Neuronal stem cell (in vitro differentiated cells): ENCODE data around the gene PIP5KL1.
A peak's percentile ranks its signal among the peaks of the same experiment; 100 is the strongest.

Experiments used
- DNase-seq: peaks from one replicate; pipeline ENCODE4 v3.0.0-alpha.2; 2013; ENCODE audit warnings: low spot score
- H2AFZ ChIP-seq: one replicate; pipeline ENCODE4 v1.6.1; 2013; ENCODE audit warnings: mild to moderate bottlenecking, low read length, inconsistent platforms
- H2AK5ac ChIP-seq: 2 replicates; pipeline ENCODE4 v1.6.1; 2013; ENCODE audit warnings: low read depth, mild to moderate bottlenecking, inconsistent platforms, low read length, moderate library complexity, mixed read lengths
- H2BK120ac ChIP-seq: 2 replicates; pipeline ENCODE4 v1.6.1; 2013; ENCODE audit warnings: low read depth, mild to moderate bottlenecking, inconsistent platforms, low read length, moderate library complexity, mixed read lengths
- H2BK12ac ChIP-seq: one replicate; pipeline ENCODE4 v1.6.1; 2013; ENCODE audit warnings: low read length, inconsistent platforms
- H2BK15ac ChIP-seq: 2 replicates; pipeline ENCODE4 v1.6.1; 2013; ENCODE audit warnings: mild to moderate bottlenecking, low read length, inconsistent platforms, mixed read lengths
- H2BK5ac ChIP-seq: one replicate; pipeline ENCODE4 v1.6.1; 2013; ENCODE audit warnings: inconsistent platforms, mild to moderate bottlenecking, low read length, moderate library complexity
- H3K14ac ChIP-seq: one replicate; pipeline ENCODE4 v1.6.1; 2013; ENCODE audit warnings: low read length, inconsistent platforms
- H3K18ac ChIP-seq: 2 replicates; pipeline ENCODE4 v1.6.1; 2013; ENCODE audit warnings: low read length, inconsistent platforms
- H3K23ac ChIP-seq: 2 replicates; pipeline ENCODE4 v1.6.1; 2013; ENCODE audit warnings: low read depth, mild to moderate bottlenecking, mixed read lengths, low read length, inconsistent platforms; ENCODE audit not compliant: poor library complexity
- H3K27ac ChIP-seq: replicated peaks from 3 replicates; pipeline ENCODE4 v1.5.1; 2013; ENCODE audit warnings: low read length, inconsistent platforms
- H3K27me3 ChIP-seq, 3 experiments: 2 replicates each; pipeline ENCODE4 v1.6.1; 2013; ENCODE audit warnings: low read length in 3 of 3, mild to moderate bottlenecking in 2 of 3, inconsistent platforms in 1 of 3, low read depth in 1 of 3, mixed read lengths in 1 of 3, moderate library complexity in 1 of 3; ENCODE audit not compliant: control insufficient read depth in 3 of 3, insufficient read depth in 3 of 3
- H3K36me3 ChIP-seq, 2 donors: replicated peaks in 1 of 2; 2 replicates each; pipeline ENCODE4 v1.6.1; 2013; ENCODE audit warnings: low read length in 2 of 2; ENCODE audit not compliant: control insufficient read depth in 2 of 2, insufficient read depth in 2 of 2
- H3K4ac ChIP-seq: 2 replicates; pipeline ENCODE4 v1.6.1; 2013; ENCODE audit warnings: inconsistent platforms, mild to moderate bottlenecking, low read length, moderate library complexity
- H3K4me1 ChIP-seq, 2 donors: 1 replicate in 1 of 2; 2 replicates in 1 of 2; pipeline ENCODE4 v1.6.1; 2013; ENCODE audit warnings: low read length in 2 of 2, low read depth in 1 of 2; ENCODE audit not compliant: control insufficient read depth in 2 of 2, insufficient read depth in 1 of 2
- H3K4me2 ChIP-seq: one replicate; pipeline ENCODE4 v1.6.1; 2013; ENCODE audit warnings: mild to moderate bottlenecking, low read length, inconsistent platforms; ENCODE audit not compliant: insufficient read depth, poor library complexity, severe bottlenecking
- H3K4me3 ChIP-seq, 2 donors: 2 replicates each; pipeline ENCODE4 v1.5.1; 2013; ENCODE audit warnings: low read length in 2 of 2, mild to moderate bottlenecking in 2 of 2, inconsistent platforms in 1 of 2, moderate library complexity in 1 of 2
- H3K79me1 ChIP-seq: one replicate; pipeline ENCODE4 v1.6.1; 2013; ENCODE audit warnings: low read depth, mild to moderate bottlenecking, inconsistent platforms, low read length, moderate library complexity
- H3K9ac ChIP-seq: one replicate; pipeline ENCODE4 v1.6.1; 2013; ENCODE audit warnings: mild to moderate bottlenecking, low read depth, low read length, inconsistent platforms; ENCODE audit not compliant: poor library complexity
- H3K9me3 ChIP-seq, 2 donors: replicated peaks in 1 of 2; 2 replicates each; pipeline versions ENCODE3 to v1.6.1; 2013; ENCODE audit warnings: low read length in 2 of 2, mild to moderate bottlenecking in 2 of 2, inconsistent platforms in 1 of 2, low read depth in 1 of 2, mixed read lengths in 1 of 2, moderate library complexity in 1 of 2; ENCODE audit not compliant: control insufficient read depth in 2 of 2, insufficient read depth in 1 of 2
- H4K8ac ChIP-seq: one replicate; pipeline ENCODE4 v1.6.1; 2013; ENCODE audit warnings: low read depth, mild to moderate bottlenecking, inconsistent platforms, low read length, moderate library complexity
- H4K91ac ChIP-seq: one replicate; pipeline ENCODE4 v1.6.1; 2013; ENCODE audit warnings: low read length, low read depth, mild to moderate bottlenecking, inconsistent platforms; ENCODE audit not compliant: poor library complexity
- WGBS, 2 donors: extraction: QIAGEN DNeasy Blood & Tissue Kit; methylation state at CpG; one replicate each; pipeline ENCODE4 v1.1.7; 2013; ENCODE audit warnings: missing lambda C conversion rate in 2 of 2, mixed read lengths in 1 of 2; ENCODE audit not compliant: insufficient read length in 2 of 2, insufficient replicate concordance in 1 of 2; ENCODE audit errors: extremely low coverage in 2 of 2; 5-methylcytosine and 5-hydroxymethylcytosine counted together

Gene PIP5KL1

GRCh38 chr9:127975376-127976315 is 45.1 kb upstream of the PIP5KL1 start:
- Histone ChIP-seq H3K9me3 (no peaks in the 10 kb centered on the region), H4K8ac (no peak overlapping the region), H3K4me3 (no peak overlapping the region), H3K14ac (no peak overlapping the region), H3K23ac (no peak overlapping the region), H2BK5ac (no peak overlapping the region), H2BK120ac (no peak overlapping the region), H3K79me1 (peaks cover 24% of the 10 kb centered on the region), H2AFZ (no peak overlapping the region), H3K27me3 (no peaks in the 10 kb centered on the region), H3K4me1 (peaks cover 43 to 51% of the 10 kb centered on the region in 2 donors), H3K27ac (no peak overlapping the region), H2AK5ac (no peak overlapping the region), H4K91ac (no peak overlapping the region), H2BK15ac (no peak overlapping the region), H3K9ac (no peak overlapping the region), H3K4ac (no peak overlapping the region), H3K4me2 (no peak overlapping the region), H3K36me3 (peaks cover 0 to 9% of the 10 kb centered on the region in 2 donors), H3K18ac (no peak overlapping the region), H2BK12ac (no peak overlapping the region)
- WGBS, 2 donors = no CpG with 5 or more reads among the region's 10 CpGs
- no peak for DNase-seq

GRCh38 chr9:127974769-127975261 is 44.2 kb upstream of the PIP5KL1 start:
- H3K9me3 ChIP-seq = no peaks in the 10 kb centered on the region
- peaks cover 25% of the 10 kb centered on the region for H3K79me1 ChIP-seq
- WGBS, 2 donors = no CpG with 5 or more reads among the region's 10 CpGs
- peaks cover 46 to 55% of the 10 kb centered on the region in 2 donors for H3K4me1 ChIP-seq
- no peaks in the 10 kb centered on the region for H3K27me3 ChIP-seq
- H3K4ac ChIP-seq = no peak overlapping the region
- H3K4me3 ChIP-seq = no peak overlapping the region
- H3K4me2 ChIP-seq = no peak overlapping the region
- peaks cover 0 to 9% of the 10 kb centered on the region in 2 donors for H3K36me3 ChIP-seq
- no peak overlapping the region for H2AFZ ChIP-seq
- H2BK12ac ChIP-seq = no peak overlapping the region
- H3K14ac ChIP-seq = no peak overlapping the region
- H3K18ac ChIP-seq = no peak overlapping the region
- no peak overlapping the region for H4K8ac ChIP-seq
- no peak overlapping the region for H4K91ac ChIP-seq
- no peak overlapping the region for H3K27ac ChIP-seq
- peak overlapping the region; percentile 63 for H2AK5ac ChIP-seq
- H2BK15ac ChIP-seq = no peak overlapping the region
- H3K23ac ChIP-seq = no peak overlapping the region
- H3K9ac ChIP-seq = no peak overlapping the region
- no peak overlapping the region for H2BK120ac ChIP-seq
- no peak for DNase-seq
- no peak overlapping the region for H2BK5ac ChIP-seq

GRCh38 chr9:127974001-127974768 is 43.6 kb upstream of the PIP5KL1 start:
- Histone ChIP-seq H3K36me3 (peaks cover 0 to 9% of the 10 kb centered on the region in 2 donors), H3K14ac (no peak overlapping the region), H3K4me3 (no peak overlapping the region), H3K4me2 (no peak overlapping the region), H2AFZ (no peak overlapping the region), H3K23ac (no peak overlapping the region), H2BK15ac (no peak overlapping the region), H2BK5ac (no peak overlapping the region), H4K8ac (no peak overlapping the region), H4K91ac (no peak overlapping the region), H3K4ac (no peak overlapping the region), H3K9ac (peak overlapping the region; percentile 32), H3K4me1 (peaks cover 46 to 55% of the 10 kb centered on the region in 2 donors), H2BK120ac (no peak overlapping the region), H2AK5ac (no peak overlapping the region), H3K27me3 (no peaks in the 10 kb centered on the region), H3K18ac (no peak overlapping the region), H2BK12ac (no peak overlapping the region), H3K79me1 (peaks cover 25% of the 10 kb centered on the region), H3K9me3 (no peaks in the 10 kb centered on the region), H3K27ac (no peak overlapping the region)
- no CpG with 5 or more reads among the region's 12 CpGs for WGBS, 2 donors
- no peak for DNase-seq
